Calu3 (cell line): ENCODE data around the gene CFTR. TPM values are rescaled to one million over a fixed set of nuclear protein-coding genes. Genes with fewer than 3 reads are reported as not detected.
"Not testable (repeated sequence)": the region's sequence is repeated elsewhere in the genome, so short reads cannot be mapped to it uniquely, and the experiment has no call there.

Experiments
- BruUV-seq: library from RNA; stranded (reverse); fragments of 400-500 nt; replicated peaks from 2 replicates; lab custom pipeline; 2021; lab: Mats Ljungman, UMichigan
- CTCF ChIA-PET: fragments of 300-600 bp; sonication (Branson Sonifier 250); formaldehyde crosslinking; loops from one replicate; lab custom pipeline; 2022; ENCODE audit warnings: antibody characterized with exemption; lab: Charles Lee
- DNase-seq: peaks from one replicate; pipeline ENCODE4 v3.0.0; 2022
- H3K27ac Mint-ChIP-seq: one replicate; pipeline ENCODE4 v1.8.0; 2022; ENCODE audit warnings: mixed read lengths; ENCODE audit not compliant: unreplicated experiment
- H3K27me3 Mint-ChIP-seq: one replicate; pipeline ENCODE4 v1.8.0; 2022; ENCODE audit warnings: mixed read lengths; ENCODE audit not compliant: unreplicated experiment
- H3K36me3 Mint-ChIP-seq: one replicate; pipeline ENCODE4 v1.8.0; 2022; ENCODE audit warnings: mild to moderate bottlenecking, moderate library complexity, mixed read lengths; ENCODE audit not compliant: insufficient read depth, unreplicated experiment
- H3K4me1 Mint-ChIP-seq: one replicate; pipeline ENCODE4 v1.8.0; 2022; ENCODE audit warnings: mild to moderate bottlenecking, low read depth, mixed read lengths; ENCODE audit not compliant: unreplicated experiment
- H3K4me3 Mint-ChIP-seq: one replicate; pipeline ENCODE4 v1.8.0; 2022; ENCODE audit warnings: mild to moderate bottlenecking, low read depth, moderate library complexity, mixed read lengths; ENCODE audit not compliant: unreplicated experiment
- H3K9me3 Mint-ChIP-seq: one replicate; pipeline ENCODE4 v1.8.0; 2022; ENCODE audit warnings: low read depth, mixed read lengths; ENCODE audit not compliant: unreplicated experiment
- intact Hi-C: fragments of 100-400 bp; cut with micrococcal nuclease; formaldehyde crosslinking; loops from one replicate; pipeline ENCODE4 v1.10.0; 2022; ENCODE audit not compliant: unreplicated experiment
- total RNA-seq: library from RNA; stranded (reverse); gene quantifications from 2 replicates; pipeline ENCODE4 v1.2.3, GENCODE V29; 2022
- TF ChIP-seq, protein P1 (sequence below): fragments of 200-600 bp; IDR thresholded peaks from one replicate; pipeline ENCODE4 v1.8.0; 2022; ENCODE audit warnings: antibody characterized with exemption; ENCODE audit not compliant: unreplicated experiment

The CFTR gene
- total RNA-seq, 1 experiment from 2014 or later, result 502 TPM

DNA sequence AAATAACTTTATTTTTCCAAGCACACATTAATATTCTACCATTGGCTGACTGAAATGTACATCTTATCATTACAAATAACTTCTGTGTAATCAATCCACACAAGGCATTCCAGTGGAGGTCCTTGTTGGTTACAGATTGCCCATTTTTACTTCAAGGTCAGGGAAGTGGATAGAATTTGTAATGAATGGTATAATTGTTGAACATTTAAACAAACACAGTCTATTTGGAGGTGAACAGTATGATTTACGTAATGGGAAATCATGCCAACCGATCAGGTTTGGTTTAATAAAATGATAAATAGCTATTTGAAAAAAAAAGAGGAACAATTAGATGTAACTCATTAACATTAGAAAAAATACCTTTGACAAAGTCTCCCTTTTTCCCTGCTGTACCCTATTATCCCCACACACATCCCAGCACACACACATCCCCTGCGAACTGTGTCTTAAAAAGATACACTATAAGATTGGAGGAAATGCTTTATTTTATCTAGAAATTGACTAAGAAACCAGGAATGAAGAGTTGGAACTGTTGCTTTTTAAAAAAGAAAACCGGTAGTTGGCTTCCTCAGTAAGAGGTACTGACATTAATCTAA is 33.5 kb upstream of the CFTR start:
- TF ChIP-seq, protein P1, sequence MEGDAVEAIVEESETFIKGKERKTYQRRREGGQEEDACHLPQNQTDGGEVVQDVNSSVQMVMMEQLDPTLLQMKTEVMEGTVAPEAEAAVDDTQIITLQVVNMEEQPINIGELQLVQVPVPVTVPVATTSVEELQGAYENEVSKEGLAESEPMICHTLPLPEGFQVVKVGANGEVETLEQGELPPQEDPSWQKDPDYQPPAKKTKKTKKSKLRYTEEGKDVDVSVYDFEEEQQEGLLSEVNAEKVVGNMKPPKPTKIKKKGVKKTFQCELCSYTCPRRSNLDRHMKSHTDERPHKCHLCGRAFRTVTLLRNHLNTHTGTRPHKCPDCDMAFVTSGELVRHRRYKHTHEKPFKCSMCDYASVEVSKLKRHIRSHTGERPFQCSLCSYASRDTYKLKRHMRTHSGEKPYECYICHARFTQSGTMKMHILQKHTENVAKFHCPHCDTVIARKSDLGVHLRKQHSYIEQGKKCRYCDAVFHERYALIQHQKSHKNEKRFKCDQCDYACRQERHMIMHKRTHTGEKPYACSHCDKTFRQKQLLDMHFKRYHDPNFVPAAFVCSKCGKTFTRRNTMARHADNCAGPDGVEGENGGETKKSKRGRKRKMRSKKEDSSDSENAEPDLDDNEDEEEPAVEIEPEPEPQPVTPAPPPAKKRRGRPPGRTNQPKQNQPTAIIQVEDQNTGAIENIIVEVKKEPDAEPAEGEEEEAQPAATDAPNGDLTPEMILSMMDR, result no peak
- Mint-ChIP-seq H3K4me3 (peak overlapping the region; percentile 20), H3K27ac (peak overlapping the region; percentile 97), H3K36me3 (peaks cover 19% of the 10 kb centered on the region), H3K9me3 (peaks cover 11% of the 10 kb centered on the region), H3K4me1 (peaks cover 72% of the 10 kb centered on the region), H3K27me3 (no peaks in the 10 kb centered on the region)
- peak; percentile 47 for DNase-seq
- no TSS peak for BruUV-seq
- CTCF ChIA-PET, result interaction anchor here (0.6 to 2.8 kb wide), 6 partner anchors 11 to 74 kb away, joined by 3 to 16 read pairs (median 4); no protein-coding TSS in a partner anchor
- intact Hi-C loops, result loop anchor here (1.0 to 2.0 kb wide), 2 partner anchors 30 to 44 kb away; no protein-coding TSS in a partner anchor

DNA sequence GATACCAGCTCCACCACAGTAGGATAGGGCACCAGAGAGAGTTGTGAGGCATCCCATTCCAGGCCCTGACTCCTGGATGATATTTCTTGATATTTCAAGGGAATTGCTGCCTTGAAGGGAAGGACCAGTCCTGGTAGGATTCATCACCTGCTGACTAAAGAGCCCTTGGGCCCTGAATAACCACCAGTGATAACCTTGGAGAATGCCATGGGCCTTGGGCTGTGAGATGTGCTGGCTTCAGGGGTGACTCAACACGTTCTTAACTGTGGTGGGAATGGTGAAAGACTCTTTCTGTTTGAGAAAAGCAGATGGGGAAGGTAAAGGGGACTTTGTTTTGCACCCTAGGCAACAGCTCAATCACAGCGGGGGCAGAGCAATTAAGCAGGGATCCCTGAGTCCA is 31.2 kb upstream of the CFTR start:
- TF ChIP-seq, protein P1, result no peak
- Mint-ChIP-seq H3K36me3 (peaks cover 14% of the 10 kb centered on the region), H3K27me3 (no peaks in the 10 kb centered on the region), H3K4me3 (no peak overlapping the region), H3K27ac (peak overlapping the region; percentile 41), H3K4me1 (peaks cover 60% of the 10 kb centered on the region), H3K9me3 (peaks cover 20% of the 10 kb centered on the region)
- no peak for DNase-seq
- intact Hi-C loops, result no loop called here
- CTCF ChIA-PET, result no interaction called here
- no TSS peak for BruUV-seq

GRCh38 chr7:117458977-117459583 is 20.7 kb upstream of the CFTR start:
- H3K9me3 Mint-ChIP-seq, result peaks cover 17% of the 10 kb centered on the region
- intact Hi-C loops, result loop anchor here (5.0 kb wide), 1 partner anchor 258 kb away; no protein-coding TSS in a partner anchor
- H3K4me1 Mint-ChIP-seq, result peaks cover 7% of the 10 kb centered on the region
- H3K27me3 Mint-ChIP-seq, result no peaks in the 10 kb centered on the region
- no TSS peak for BruUV-seq
- CTCF ChIA-PET, result interaction anchor here (0.6 to 1.6 kb wide), 8 partner anchors 13 to 963 kb away, joined by 3 to 10 read pairs (median 3); partner anchors contain the start of gene CFTR
- no peaks in the 10 kb centered on the region for H3K36me3 Mint-ChIP-seq
- H3K27ac Mint-ChIP-seq, result no peak overlapping the region
- no peak for DNase-seq
- H3K4me3 Mint-ChIP-seq, result no peak overlapping the region
- TF ChIP-seq, protein P1, result peak; percentile 37

GRCh38 chr7:117459735-117460134 is 20.1 kb upstream of the CFTR start:
- intact Hi-C loops, result loop anchor here (5.0 kb wide), 1 partner anchor 258 kb away; no protein-coding TSS in a partner anchor
- TF ChIP-seq, protein P1, result no peak
- BruUV-seq, result no TSS peak
- Mint-ChIP-seq H3K27ac (peak overlapping the region; percentile 78), H3K4me1 (peaks cover 7% of the 10 kb centered on the region), H3K4me3 (no peak overlapping the region), H3K36me3 (no peaks in the 10 kb centered on the region), H3K27me3 (no peaks in the 10 kb centered on the region), H3K9me3 (peaks cover 10% of the 10 kb centered on the region)
- CTCF ChIA-PET, result interaction anchor here (0.7 to 1.6 kb wide), 8 partner anchors 13 to 57 kb away, joined by 3 to 10 read pairs (median 3); partner anchors contain the start of gene CFTR
- no peak for DNase-seq

DNA sequence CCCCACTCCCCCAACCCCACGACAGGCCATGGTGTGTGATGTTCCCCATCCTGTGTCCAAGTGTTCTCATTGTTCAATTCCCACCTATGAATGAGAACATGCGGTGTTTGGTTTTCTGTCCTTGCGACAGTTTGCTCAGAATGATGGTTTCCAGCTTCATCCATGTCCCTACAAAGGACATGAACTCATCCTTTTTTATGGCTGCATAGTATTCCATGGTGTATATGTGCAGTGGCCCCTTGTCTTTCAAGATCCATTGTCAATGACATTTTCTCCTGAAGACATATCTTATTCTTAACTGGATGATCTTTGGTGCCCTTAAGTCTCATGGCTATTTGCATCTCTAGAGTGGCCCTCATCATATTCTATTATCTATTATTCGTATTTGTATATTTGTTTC is 19.0 kb upstream of the CFTR start:
- DNase-seq, CTCF ChIA-PET, H3K4me1 Mint-ChIP-seq, H3K4me3 Mint-ChIP-seq, intact Hi-C loops, BruUV-seq, H3K36me3 Mint-ChIP-seq, H3K9me3 Mint-ChIP-seq, H3K27me3 Mint-ChIP-seq, H3K27ac Mint-ChIP-seq: not testable (repeated sequence)
